Thyroid gland (tissue), 4 donors: Measurements from ENCODE around the gene EXOC4.
"Not testable (repeated sequence)": the region's sequence is repeated elsewhere in the genome, so short reads cannot be mapped to it uniquely, and the experiment has no call there.

ENCODE experiments used
- CTCF ChIP-seq, 6 experiments: fragments of 200-600 bp in 3 of 6; fragments of 450-650 bp in 3 of 6; sonication (generic) in 3 of 6; IDR thresholded peaks; one replicate each; pipeline ENCODE4 v1.5.1; 2016 to 2019; ENCODE audit warnings: antibody characterized with exemption in 6 of 6, mild to moderate bottlenecking in 2 of 6, inconsistent platforms in 1 of 6, moderate library complexity in 1 of 6
- POLR2A ChIP-seq, 2 donors: fragments of 450-650 bp; IDR thresholded peaks; one replicate each; pipeline ENCODE4 v1.6.1; 2017; ENCODE audit warnings: antibody characterized with exemption in 2 of 2, mild to moderate bottlenecking in 2 of 2, moderate library complexity in 1 of 2

- not testable (repeated sequence) for TF ChIP-seq CTCF, POLR2A (IDR thresholded peaks at IDR 0.05)
Measured at GRCh38 chr7:133643652-133644051, 390.8 kb downstream of the EXOC4 start.
